Activated CD4-positive, alpha-beta T cell treated with anti-CD3 and anti-CD28 coated beads, Interleukin-2, amount 10 ng/mL, durations not matched to agents 24 days and 14 days (primary cell): ENCODE measurements around the gene RPL28. TPM values are rescaled to one million over a fixed set of nuclear protein-coding genes. Genes with fewer than 3 reads are reported as not detected.
"Not testable (repeated sequence)": the region's sequence is repeated elsewhere in the genome, so short reads cannot be mapped to it uniquely, and the experiment has no call there.

Experiments used
- DNase-seq: peaks from one replicate; pipeline ENCODE4 v3.0.0; 2022
- H3K27ac Mint-ChIP-seq: one replicate; pipeline ENCODE4 v1.8.0; 2022; ENCODE audit warnings: mild to moderate bottlenecking, mixed read lengths
- H3K27me3 Mint-ChIP-seq: one replicate; pipeline ENCODE4 v1.8.0; 2022; ENCODE audit warnings: mixed read lengths
- H3K36me3 Mint-ChIP-seq: one replicate; pipeline ENCODE4 v1.8.0; 2022; ENCODE audit warnings: low read depth, mild to moderate bottlenecking, mixed read lengths
- H3K4me1 Mint-ChIP-seq: one replicate; pipeline ENCODE4 v1.8.0; 2021; ENCODE audit warnings: mixed read lengths
- H3K4me3 Mint-ChIP-seq: one replicate; pipeline ENCODE4 v1.8.0; 2022; ENCODE audit warnings: mild to moderate bottlenecking, moderate library complexity, mixed read lengths
- H3K9me3 Mint-ChIP-seq: one replicate; pipeline ENCODE4 v1.8.0; 2021; ENCODE audit warnings: mixed read lengths
- intact Hi-C: fragments of 100-400 bp; cut with micrococcal nuclease; formaldehyde crosslinking; loops from one replicate; pipeline ENCODE4 v1.15.1; 2023
- total RNA-seq: library from RNA; stranded (reverse); gene quantifications from 2 replicates; pipeline ENCODE4 v1.2.3, GENCODE V29; 2022

RPL28 gene
- total RNA-seq, 1 donor from 2014 or later = 1,992 TPM

- H3K36me3 Mint-ChIP-seq, H3K9me3 Mint-ChIP-seq, H3K27ac Mint-ChIP-seq, H3K4me3 Mint-ChIP-seq, intact Hi-C loops: not testable (repeated sequence)
- Mint-ChIP-seq H3K4me1 (peaks cover 10% of the 10 kb centered on the region), H3K27me3 (peaks cover 16% of the 10 kb centered on the region)
- DNase-seq = peak; percentile 80
Observed at GRCh38 chr19:55421281-55421680, 35.5 kb downstream of the RPL28 start.

- intact Hi-C loops = no loop called here
- DNase-seq = no peak
- Mint-ChIP-seq H3K27ac (no peak overlapping the region), H3K9me3 (no peaks in the 10 kb centered on the region), H3K36me3 (no peaks in the 10 kb centered on the region), H3K4me1 (peaks cover 6% of the 10 kb centered on the region), H3K27me3 (peaks cover 14% of the 10 kb centered on the region), H3K4me3 (no peak overlapping the region)
Observed at GRCh38 chr19:55423225-55424005, 37.7 kb downstream of the RPL28 start.

- Mint-ChIP-seq H3K27ac (no peak overlapping the region), H3K4me3 (no peak overlapping the region), H3K4me1 (peaks cover 6% of the 10 kb centered on the region), H3K9me3 (no peaks in the 10 kb centered on the region), H3K36me3 (no peaks in the 10 kb centered on the region), H3K27me3 (peaks cover 16% of the 10 kb centered on the region)
- intact Hi-C loops = no loop called here
- no peak for DNase-seq
Observed at GRCh38 chr19:55424518-55424917, 38.8 kb downstream of the RPL28 start.

- H3K36me3 Mint-ChIP-seq = no peaks in the 10 kb centered on the region
- H3K27ac Mint-ChIP-seq = no peak overlapping the region
- H3K4me1 Mint-ChIP-seq = peaks cover 6% of the 10 kb centered on the region
- peaks cover 2% of the 10 kb centered on the region for H3K9me3 Mint-ChIP-seq
- no peak for DNase-seq
- no peak overlapping the region for H3K4me3 Mint-ChIP-seq
- intact Hi-C loops = no loop called here
- peaks cover 15% of the 10 kb centered on the region for H3K27me3 Mint-ChIP-seq
Observed at GRCh38 chr19:55426042-55426441, 40.3 kb downstream of the RPL28 start.

- Mint-ChIP-seq H3K36me3 (no peaks in the 10 kb centered on the region), H3K27ac (no peak overlapping the region), H3K4me1 (no peaks in the 10 kb centered on the region), H3K9me3 (peaks cover 5% of the 10 kb centered on the region), H3K27me3 (peaks cover 19% of the 10 kb centered on the region), H3K4me3 (no peak overlapping the region)
- intact Hi-C loops = no loop called here
- DNase-seq = no peak
Observed at GRCh38 chr19:55431183-55431582, 45.5 kb downstream of the RPL28 start.

GRCh38 chr19:55432241-55432959 is 46.7 kb downstream of the RPL28 start:
- Mint-ChIP-seq H3K36me3 (no peaks in the 10 kb centered on the region), H3K4me3 (no peak overlapping the region)
- intact Hi-C loops = no loop called here

GRCh38 chr19:55433292-55433691 is 47.6 kb downstream of the RPL28 start:
- Mint-ChIP-seq H3K4me3 (no peak overlapping the region), H3K9me3 (peaks cover 5% of the 10 kb centered on the region), H3K4me1 (peaks cover 2% of the 10 kb centered on the region), H3K27me3 (peaks cover 29% of the 10 kb centered on the region), H3K27ac (no peak overlapping the region), H3K36me3 (no peaks in the 10 kb centered on the region)
- intact Hi-C loops = no loop called here
- DNase-seq = no peak

More at GRCh38 chr19:55432241-55432959, 46.7 kb downstream of the RPL28 start:
- Mint-ChIP-seq H3K27me3 (peaks cover 26% of the 10 kb centered on the region), H3K4me1 (peaks cover under 1% of the 10 kb centered on the region), H3K27ac (no peak overlapping the region), H3K9me3 (peaks cover 5% of the 10 kb centered on the region)
- DNase-seq = no peak

GRCh38 chr19:55434356-55434919 is 48.7 kb downstream of the RPL28 start:
- Mint-ChIP-seq H3K27ac (no peak overlapping the region), H3K27me3 (peaks cover 33% of the 10 kb centered on the region), H3K4me3 (no peak overlapping the region), H3K36me3 (no peaks in the 10 kb centered on the region), H3K9me3 (peaks cover 5% of the 10 kb centered on the region), H3K4me1 (peaks cover 2% of the 10 kb centered on the region)
- no peak for DNase-seq
- intact Hi-C loops = no loop called here

- peaks cover 37% of the 10 kb centered on the region for H3K27me3 Mint-ChIP-seq
Observed at GRCh38 chr19:55435020-55435419, 49.3 kb downstream of the RPL28 start.

GRCh38 chr19:55436847-55437246 is 51.1 kb downstream of the RPL28 start:
- no peak overlapping the region for H3K4me3 Mint-ChIP-seq
- peaks cover 2% of the 10 kb centered on the region for H3K36me3 Mint-ChIP-seq
- H3K27ac Mint-ChIP-seq = no peak overlapping the region
- peaks cover 46% of the 10 kb centered on the region for H3K27me3 Mint-ChIP-seq
- intact Hi-C loops = no loop called here
- no peak for DNase-seq
- no peaks in the 10 kb centered on the region for H3K9me3 Mint-ChIP-seq
- peaks cover 11% of the 10 kb centered on the region for H3K4me1 Mint-ChIP-seq

More at GRCh38 chr19:55435020-55435419, 49.3 kb downstream of the RPL28 start:
- Mint-ChIP-seq H3K36me3 (no peaks in the 10 kb centered on the region), H3K4me3 (no peak overlapping the region), H3K4me1 (peaks cover 2% of the 10 kb centered on the region), H3K9me3 (peaks cover 5% of the 10 kb centered on the region), H3K27ac (no peak overlapping the region)
- DNase-seq = no peak
- intact Hi-C loops = no loop called here

- Mint-ChIP-seq H3K36me3 (peaks cover 2% of the 10 kb centered on the region), H3K9me3 (no peaks in the 10 kb centered on the region), H3K27ac (no peak overlapping the region), H3K27me3 (peaks cover 44% of the 10 kb centered on the region), H3K4me3 (no peak overlapping the region), H3K4me1 (peaks cover 11% of the 10 kb centered on the region)
- DNase-seq = peak; percentile 77
- intact Hi-C loops = no loop called here
Observed at GRCh38 chr19:55437410-55437809, 51.7 kb downstream of the RPL28 start.

GRCh38 chr19:55439052-55439451 is 53.3 kb downstream of the RPL28 start:
- peaks cover 14% of the 10 kb centered on the region for H3K4me1 Mint-ChIP-seq
- no peak for DNase-seq
- no peak overlapping the region for H3K27ac Mint-ChIP-seq
- no peaks in the 10 kb centered on the region for H3K9me3 Mint-ChIP-seq
- peaks cover 52% of the 10 kb centered on the region for H3K27me3 Mint-ChIP-seq
- no peak overlapping the region for H3K4me3 Mint-ChIP-seq
- intact Hi-C loops = no loop called here
- peaks cover 2% of the 10 kb centered on the region for H3K36me3 Mint-ChIP-seq

GRCh38 chr19:55440411-55441105 is 54.8 kb downstream of the RPL28 start:
- no peak overlapping the region for H3K4me3 Mint-ChIP-seq
- peaks cover 2% of the 10 kb centered on the region for H3K36me3 Mint-ChIP-seq
- H3K9me3 Mint-ChIP-seq = no peaks in the 10 kb centered on the region
- H3K27me3 Mint-ChIP-seq = peaks cover 65% of the 10 kb centered on the region
- no peak for DNase-seq
- peaks cover 14% of the 10 kb centered on the region for H3K4me1 Mint-ChIP-seq
- intact Hi-C loops = loop anchor here (5.0 kb wide), 1 partner anchor 278 kb away; no protein-coding TSS in a partner anchor
- no peak overlapping the region for H3K27ac Mint-ChIP-seq
